Suppressor macrophage treated with lipopolysaccharide for 4 hours (primary cell): ENCODE results near the gene DEFB113.

Experiments
- DNase-seq: peaks from one replicate; pipeline ENCODE4 v3.0.0-alpha.2; 2020

Gene DEFB113

DNA sequence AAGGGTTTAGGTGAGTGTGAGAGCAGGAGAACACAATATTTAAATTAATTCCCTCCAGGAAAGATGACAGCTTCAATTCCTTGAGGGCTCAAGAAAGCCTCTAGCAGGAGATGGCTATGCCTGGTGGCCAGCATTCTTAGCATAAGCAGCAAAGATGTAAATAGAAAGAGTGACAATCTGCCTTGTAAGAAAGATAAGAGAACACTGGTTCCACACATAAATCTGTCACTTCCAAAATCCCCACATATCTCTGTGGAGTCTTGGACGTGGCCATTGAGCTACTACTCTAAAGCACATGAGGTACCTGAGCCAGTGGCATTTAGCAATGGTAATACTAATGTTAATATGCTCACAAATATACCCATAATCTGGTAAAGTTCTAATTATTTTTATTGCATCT, 34.7 kb downstream of the DEFB113 start:
- no peak for DNase-seq

DNA sequence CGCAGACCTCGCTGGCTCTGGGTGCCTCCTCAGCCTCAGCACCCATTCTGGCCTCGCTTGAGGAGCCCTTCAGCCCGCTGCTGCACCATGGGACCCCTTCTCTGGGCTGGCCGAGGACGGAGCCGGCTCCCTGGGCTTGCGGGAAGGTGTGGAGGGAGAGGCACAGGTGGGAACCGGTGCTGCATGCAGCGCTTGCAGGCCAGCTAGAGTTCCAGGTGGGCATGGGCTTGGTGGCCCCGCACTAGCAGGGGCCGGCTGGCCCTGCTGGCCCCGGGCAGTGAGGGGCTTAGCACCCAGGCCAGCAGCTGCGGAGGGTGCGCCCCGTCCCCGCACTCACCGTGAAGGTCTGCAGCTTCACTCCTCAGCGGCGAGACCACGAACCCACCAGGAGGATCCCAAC, 35.9 kb downstream of the DEFB113 start:
- DNase-seq = no peak

DNA sequence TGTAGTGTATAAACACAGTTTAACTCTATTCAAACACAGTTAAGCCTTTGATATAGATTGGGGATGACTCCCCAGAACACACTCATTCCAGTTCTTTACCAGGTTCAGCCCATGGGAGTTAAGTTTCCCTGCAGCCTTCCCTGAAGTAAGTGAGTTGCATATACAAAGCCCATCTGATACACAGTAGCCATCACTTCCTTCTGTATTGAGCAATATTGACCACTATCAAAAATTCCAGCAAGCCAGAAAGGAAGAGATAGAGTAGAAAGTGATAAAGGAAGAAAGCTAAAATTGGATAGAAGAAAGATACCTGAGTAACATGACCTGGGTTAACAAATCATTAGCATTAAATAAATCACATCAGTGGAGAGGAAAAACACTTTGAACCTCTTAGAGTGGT, 40.1 kb downstream of the DEFB113 start:
- no peak for DNase-seq

DNA sequence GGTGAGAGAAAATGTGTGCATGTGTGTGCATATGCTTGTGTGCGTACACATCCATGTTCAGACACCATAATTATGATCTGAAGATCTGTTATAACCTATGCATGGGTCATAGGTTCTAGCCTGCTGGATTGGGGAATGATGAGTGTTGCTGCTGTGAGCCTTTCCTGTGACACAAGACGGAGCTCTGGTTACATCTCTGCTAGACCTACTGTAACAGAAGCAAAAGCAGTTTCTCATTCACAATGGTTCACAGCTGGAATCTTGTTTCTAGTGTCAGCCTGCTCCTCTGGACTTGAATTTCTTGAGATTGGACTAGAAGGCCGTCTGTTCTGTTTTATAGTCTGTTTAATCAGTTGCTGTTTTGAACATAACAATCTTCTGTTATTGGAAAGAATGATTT, 45.6 kb downstream of the DEFB113 start:
- DNase-seq = no peak

DNA sequence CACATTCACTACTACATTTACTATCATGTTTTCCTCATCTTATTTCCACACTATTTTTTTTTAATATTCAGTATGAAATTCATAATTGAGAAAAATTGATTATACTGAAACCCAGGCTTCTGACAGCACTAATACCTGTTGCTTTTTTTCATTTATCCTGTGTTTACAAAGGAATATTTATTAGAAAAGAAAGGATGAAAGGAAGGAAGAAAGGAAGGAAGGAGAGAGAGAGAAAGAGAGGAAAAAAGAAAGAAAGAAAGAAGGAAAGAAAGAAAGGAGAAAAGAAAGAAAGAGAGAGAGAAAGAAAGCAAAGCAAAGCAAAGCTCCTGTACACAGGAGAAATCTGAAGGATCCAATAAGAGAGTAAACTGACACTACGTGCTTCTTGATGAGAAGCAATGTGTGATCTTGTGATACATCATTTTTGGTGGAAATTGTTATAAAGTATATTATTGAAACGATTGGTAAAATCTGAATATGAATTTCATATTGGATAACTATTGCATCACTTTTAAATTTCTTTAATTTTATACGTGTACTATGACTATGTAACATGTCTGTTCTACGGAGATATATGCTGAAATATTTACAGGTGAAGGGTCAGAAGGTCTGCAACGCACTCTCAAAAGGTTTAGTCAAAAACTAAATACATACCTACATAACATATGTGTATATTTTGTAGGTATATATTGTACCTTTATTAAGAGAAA, 49.3 kb downstream of the DEFB113 start:
- DNase-seq = no peak

DNA sequence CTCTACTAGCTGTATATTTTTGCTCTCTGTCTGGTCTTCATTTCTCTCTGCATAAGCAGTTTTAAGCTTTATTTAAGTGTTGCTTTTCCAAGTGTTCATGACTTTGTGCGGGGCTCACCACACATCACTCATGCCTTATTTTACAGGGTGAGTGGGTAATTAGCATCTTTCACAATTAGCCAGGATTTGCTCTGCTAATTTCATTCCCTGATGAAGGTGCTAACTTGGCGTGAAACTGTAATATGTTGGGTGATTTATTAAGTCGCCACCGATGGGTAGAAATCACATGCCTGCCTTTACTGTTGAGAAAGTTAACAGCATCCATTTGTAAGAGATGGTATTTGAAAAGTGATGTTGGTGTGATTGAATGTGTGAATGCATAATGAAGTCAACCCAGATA, 50.2 kb downstream of the DEFB113 start:
- no peak for DNase-seq

DNA sequence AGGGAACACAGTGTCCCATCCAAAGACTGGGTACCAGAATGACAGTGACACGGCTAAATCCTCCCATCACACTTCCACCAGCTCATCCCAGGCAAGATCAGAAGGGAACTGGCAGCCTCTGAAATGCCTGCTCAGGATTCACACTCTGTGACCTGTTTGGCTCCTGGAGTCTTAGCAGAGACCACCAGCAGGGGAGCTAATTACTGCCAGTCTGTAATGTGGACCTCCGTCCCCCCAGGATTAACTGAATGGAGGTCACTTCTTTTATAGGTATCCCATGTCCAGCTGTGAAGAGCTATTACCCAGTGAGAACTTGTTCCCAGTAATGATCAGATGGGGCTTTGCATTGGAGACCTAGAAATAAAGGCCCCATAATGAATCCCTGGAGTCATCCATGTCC, 50.6 kb downstream of the DEFB113 start:
- DNase-seq = no peak
